Measurements from ENCODE around the gene UBALD1. TPM values are rescaled to one million over a fixed set of nuclear protein-coding genes. Genes with fewer than 3 reads are reported as not detected.
A peak's percentile ranks its signal among the peaks of the same experiment; 100 is the strongest.

Gene UBALD1
- total and polyA plus RNA-seq, 9 of the 15 experiments (the other 6 are each of a cell fraction or from before 2014, with no cell fraction given), result 1.3 to 38.0 (median 6.2) TPM; not detected in 2

GRCh38 chr16:4613636-4614570 lies 785 bp downstream of the UBALD1 start (continued):
- TF ChIP-seq MGA (IDR thresholded peaks at IDR 0.05) (peak; percentile 23; the same call in 1 of the 2 replicates), IRF9 (tag; IDR thresholded peaks at IDR 0.05) (no peak), SP1 (CRISPR knock-in tag; IDR thresholded peaks at IDR 0.05) (0 out of 2 replicates have a peak, but pooled peaks have one; percentile 19), MAX (CRISPR knock-in tag; IDR thresholded peaks at IDR 0.05) (peak; percentile 82), ELF4 (CRISPR knock-in tag; IDR thresholded peaks at IDR 0.05) (no peak), ZBTB49 (CRISPR knock-in tag; IDR thresholded peaks at IDR 0.05; ENCODE audit: borderline replicate concordance) (no peak)
